NT2/D1 (cell line): Measurements from ENCODE around the gene GPR152.
"Not testable (repeated sequence)": the region's sequence is repeated elsewhere in the genome, so short reads cannot be mapped to it uniquely, and the experiment has no call there.

Experiments used
- DNase-seq: peaks from one replicate; pipeline ENCODE4 v3.0.0-alpha.2; 2011; ENCODE audit warnings: low read depth, low spot score
- H3K27me3 ChIP-seq: 2 replicates; pipeline ENCODE4 v1.6.0; 2011; ENCODE audit warnings: mild to moderate bottlenecking; ENCODE audit not compliant: insufficient read length, insufficient read depth
- H3K36me3 ChIP-seq: 2 replicates; pipeline ENCODE4 v1.6.1; 2011; ENCODE audit warnings: mild to moderate bottlenecking, low read length, mixed read lengths; ENCODE audit not compliant: insufficient read depth, insufficient read length
- H3K4me1 ChIP-seq: 2 replicates; pipeline ENCODE4 v1.5.1; 2011; ENCODE audit not compliant: insufficient read depth, insufficient read length
- H3K4me3 ChIP-seq: 2 replicates; pipeline ENCODE4 v1.5.1; 2011; ENCODE audit warnings: low read depth; ENCODE audit not compliant: insufficient read length
- H3K9ac ChIP-seq: 2 replicates; pipeline ENCODE4 v1.6.0; 2011; ENCODE audit warnings: low read depth; ENCODE audit not compliant: insufficient read length
- H3K9me3 ChIP-seq: 2 replicates; pipeline ENCODE4 v1.5.1; 2011; ENCODE audit warnings: mild to moderate bottlenecking, low read length; ENCODE audit not compliant: insufficient read depth
- SUZ12 ChIP-seq: IDR thresholded peaks from 2 replicates; pipeline ENCODE4 v1.6.1; 2011; ENCODE audit not compliant: insufficient read length, insufficient read depth; ENCODE audit errors: extremely low read depth
- YY1 ChIP-seq: IDR thresholded peaks from 2 replicates; pipeline ENCODE4 v1.6.1; 2011; ENCODE audit not compliant: insufficient read length, insufficient read depth
- ZNF274 ChIP-seq: IDR thresholded peaks from 2 replicates; pipeline ENCODE4 v1.6.1; 2011; ENCODE audit warnings: mild to moderate bottlenecking, low read depth, low read length

The GPR152 gene

GRCh38 chr11:67492069-67492727 is 39.7 kb upstream of the GPR152 start:
- Histone ChIP-seq H3K4me3 (no peak overlapping the region), H3K36me3 (peaks cover 94% of the 10 kb centered on the region), H3K9ac (no peak overlapping the region), H3K9me3 (no peaks in the 10 kb centered on the region), H3K4me1 (peaks cover 16% of the 10 kb centered on the region), H3K27me3 (no peaks in the 10 kb centered on the region)
- no peak for TF ChIP-seq YY1
- no peak for TF ChIP-seq ZNF274
- no peak for TF ChIP-seq SUZ12
- no peak for DNase-seq

GRCh38 chr11:67491276-67492068 is 38.9 kb upstream of the GPR152 start:
- H3K36me3 ChIP-seq, result peaks cover 93% of the 10 kb centered on the region
- H3K27me3 ChIP-seq, result no peaks in the 10 kb centered on the region

GRCh38 chr11:67490727-67491065 is 38.2 kb upstream of the GPR152 start:
- Histone ChIP-seq H3K4me3 (no peak overlapping the region), H3K27me3 (no peaks in the 10 kb centered on the region), H3K9ac (no peak overlapping the region), H3K4me1 (peaks cover 16% of the 10 kb centered on the region), H3K9me3 (no peaks in the 10 kb centered on the region), H3K36me3 (peaks cover 87% of the 10 kb centered on the region)
- DNase-seq, result no peak
- TF ChIP-seq ZNF274 (no peak), SUZ12 (no peak), YY1 (no peak)

More at GRCh38 chr11:67491276-67492068, 38.9 kb upstream of the GPR152 start:
- H3K4me1 ChIP-seq, result peaks cover 16% of the 10 kb centered on the region
- TF ChIP-seq SUZ12 (no peak), ZNF274 (no peak), YY1 (no peak)
- DNase-seq, result no peak
- no peak overlapping the region for H3K4me3 ChIP-seq
- H3K9ac ChIP-seq, result peak overlapping the region; percentile 18
- no peaks in the 10 kb centered on the region for H3K9me3 ChIP-seq

GRCh38 chr11:67489885-67490726 is 37.6 kb upstream of the GPR152 start:
- TF ChIP-seq SUZ12, result no peak
- no peak for TF ChIP-seq ZNF274
- TF ChIP-seq YY1, result no peak
- Histone ChIP-seq H3K9me3 (no peaks in the 10 kb centered on the region), H3K36me3 (peaks cover 81% of the 10 kb centered on the region), H3K4me3 (no peak overlapping the region), H3K27me3 (no peaks in the 10 kb centered on the region), H3K4me1 (peaks cover 11% of the 10 kb centered on the region), H3K9ac (peak overlapping the region; percentile 43)
- no peak for DNase-seq

- peaks cover 13% of the 10 kb centered on the region for H3K4me1 ChIP-seq
- no peak for DNase-seq
- peaks cover 80% of the 10 kb centered on the region for H3K36me3 ChIP-seq
- no peaks in the 10 kb centered on the region for H3K27me3 ChIP-seq
- H3K9ac ChIP-seq, result no peak overlapping the region
- no peak overlapping the region for H3K4me3 ChIP-seq
- no peak for TF ChIP-seq SUZ12
- no peak for TF ChIP-seq ZNF274
- no peak for TF ChIP-seq YY1
- H3K9me3 ChIP-seq, result no peaks in the 10 kb centered on the region
Observed at GRCh38 chr11:67489203-67489884, 36.8 kb upstream of the GPR152 start.

GRCh38 chr11:67486481-67487195 is 34.1 kb upstream of the GPR152 start:
- Histone ChIP-seq H3K9me3 (peaks cover 9% of the 10 kb centered on the region; the same call in 1 of the 2 replicates), H3K9ac (no peak overlapping the region), H3K4me1 (peaks cover 11% of the 10 kb centered on the region), H3K27me3 (no peaks in the 10 kb centered on the region), H3K4me3 (no peak overlapping the region), H3K36me3 (peaks cover 60% of the 10 kb centered on the region)
- no peak for DNase-seq
- no peak for TF ChIP-seq YY1
- no peak for TF ChIP-seq ZNF274
- no peak for TF ChIP-seq SUZ12

GRCh38 chr11:67485873-67486361 is 33.4 kb upstream of the GPR152 start:
- H3K9ac ChIP-seq, H3K27me3 ChIP-seq, H3K9me3 ChIP-seq, H3K4me1 ChIP-seq, DNase-seq, H3K4me3 ChIP-seq: not testable (repeated sequence)
- peaks cover 52% of the 10 kb centered on the region for H3K36me3 ChIP-seq
